HG03469 (cell line): Measurements from ENCODE around the gene ZNF8.
"Not testable (repeated sequence)": the region's sequence is repeated elsewhere in the genome, so short reads cannot be mapped to it uniquely, and the experiment has no call there.

Experiments
- ATAC-seq: cut with Tn5 transposase; IDR thresholded peaks from one replicate; pipeline ENCODE4 v1.9.1; 2021; ENCODE audit warnings: mild to moderate bottlenecking, moderate library complexity, moderate number of reproducible peaks; ENCODE audit not compliant: unreplicated experiment

Gene ZNF8

DNA sequence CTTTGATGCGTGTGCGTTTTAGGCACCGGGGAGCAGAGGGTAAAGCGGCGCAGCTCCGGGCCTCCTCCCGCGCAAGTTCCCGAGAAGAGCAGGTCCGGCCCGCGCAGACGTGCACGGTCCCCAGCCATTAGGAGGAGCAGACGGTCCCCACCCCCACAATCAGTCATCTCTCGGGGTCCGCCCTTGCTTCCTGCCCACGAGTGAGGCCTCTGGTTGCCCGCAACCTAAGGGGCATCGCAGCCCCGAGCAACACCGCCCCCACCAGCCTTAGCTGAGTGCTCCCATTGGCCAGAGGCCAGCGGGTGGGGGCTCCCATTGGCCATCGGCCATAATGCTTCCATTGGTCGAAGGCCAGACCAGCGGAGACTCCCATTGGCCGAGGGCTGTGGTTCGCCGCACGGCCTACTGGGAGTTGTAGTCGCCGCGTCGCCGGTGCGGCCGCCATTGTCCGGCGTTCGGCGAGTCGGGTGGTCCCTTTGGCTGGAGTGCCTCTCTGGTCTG, at the start of gene ZNF8:
ZNF8 (plus strand) TSS at position 415 of the 501 bp plus-strand sequence. CDS start 127 bp downstream, outside the sequence.
- ATAC-seq, result peak; percentile 95

DNA sequence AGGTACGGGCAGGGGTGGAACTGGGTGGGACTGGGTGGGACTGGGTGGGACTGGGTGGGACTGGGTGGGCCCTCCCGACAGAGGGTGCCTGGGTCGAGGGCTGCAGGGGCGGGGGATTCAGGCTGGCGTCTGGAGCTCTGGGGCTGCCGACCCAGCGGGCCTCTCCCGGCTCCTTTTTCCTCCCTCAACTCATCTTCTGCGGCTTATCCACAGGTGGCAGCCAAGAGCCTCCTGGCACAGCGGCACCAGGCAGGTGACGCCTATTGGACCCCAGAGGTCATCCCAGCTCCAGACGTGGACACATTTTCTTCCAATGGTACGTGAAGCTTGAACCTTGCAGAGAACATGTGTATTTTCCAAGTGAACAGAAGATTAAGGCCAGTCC, 49.5 kb upstream of the ZNF8 start:
- ATAC-seq, result no peak

- no peak for ATAC-seq
Observed at GRCh38 chr19:58237324-58237723, 41.4 kb upstream of the ZNF8 start.

DNA sequence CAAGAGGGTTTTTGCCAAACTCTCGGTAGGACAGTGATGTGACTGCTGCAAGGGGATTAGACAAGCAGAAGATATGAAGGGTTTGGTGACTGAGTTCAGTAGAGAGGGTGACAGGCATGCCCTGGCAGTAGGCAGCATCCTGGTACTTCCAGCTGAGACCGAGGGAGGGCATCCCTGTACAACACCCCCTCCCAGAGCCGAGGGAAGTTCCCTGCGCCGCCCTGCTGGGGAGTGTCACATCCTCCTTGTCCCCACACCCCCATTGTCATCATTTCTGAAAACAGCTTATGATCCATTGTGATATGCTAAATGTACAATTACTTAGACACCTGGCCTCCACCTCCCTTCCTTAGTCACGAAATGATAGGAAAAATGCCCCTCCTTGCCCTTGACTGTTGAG, 35.4 kb upstream of the ZNF8 start:
- no peak for ATAC-seq

GRCh38 chr19:58248886-58249285, 29.9 kb upstream of the ZNF8 start:
- ATAC-seq, result no peak

DNA sequence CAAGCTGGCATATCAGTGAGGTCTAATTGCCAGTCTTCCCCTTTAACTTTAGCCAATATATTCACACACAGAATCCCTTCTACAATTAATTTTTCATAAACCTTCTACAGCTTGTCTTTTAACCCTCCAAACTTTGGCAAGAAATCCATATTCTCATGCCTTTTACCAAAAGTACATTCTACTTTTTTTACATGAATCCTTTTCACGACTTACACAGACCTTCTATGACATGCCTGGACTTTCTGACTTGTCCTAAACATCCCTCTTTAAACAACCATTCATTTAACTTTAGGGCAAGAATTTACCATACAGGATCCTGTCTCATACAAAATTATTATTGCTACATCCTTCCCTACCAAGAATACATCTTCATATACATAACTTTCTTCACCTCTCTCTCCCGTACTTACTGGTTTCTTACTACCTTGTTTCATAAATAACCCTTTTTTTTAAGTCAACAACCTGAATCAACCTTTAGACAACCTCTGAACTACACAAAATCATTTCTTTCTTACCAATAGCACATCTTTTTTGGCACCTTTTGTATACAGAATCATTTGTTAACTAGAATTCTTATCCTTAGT, 26.6 kb upstream of the ZNF8 start:
- ATAC-seq, result no peak

GRCh38 chr19:58258259-58258658, 20.5 kb upstream of the ZNF8 start:
- ATAC-seq, result not testable (repeated sequence)

- no peak for ATAC-seq
Observed at GRCh38 chr19:58261600-58261967, 17.2 kb upstream of the ZNF8 start.

DNA sequence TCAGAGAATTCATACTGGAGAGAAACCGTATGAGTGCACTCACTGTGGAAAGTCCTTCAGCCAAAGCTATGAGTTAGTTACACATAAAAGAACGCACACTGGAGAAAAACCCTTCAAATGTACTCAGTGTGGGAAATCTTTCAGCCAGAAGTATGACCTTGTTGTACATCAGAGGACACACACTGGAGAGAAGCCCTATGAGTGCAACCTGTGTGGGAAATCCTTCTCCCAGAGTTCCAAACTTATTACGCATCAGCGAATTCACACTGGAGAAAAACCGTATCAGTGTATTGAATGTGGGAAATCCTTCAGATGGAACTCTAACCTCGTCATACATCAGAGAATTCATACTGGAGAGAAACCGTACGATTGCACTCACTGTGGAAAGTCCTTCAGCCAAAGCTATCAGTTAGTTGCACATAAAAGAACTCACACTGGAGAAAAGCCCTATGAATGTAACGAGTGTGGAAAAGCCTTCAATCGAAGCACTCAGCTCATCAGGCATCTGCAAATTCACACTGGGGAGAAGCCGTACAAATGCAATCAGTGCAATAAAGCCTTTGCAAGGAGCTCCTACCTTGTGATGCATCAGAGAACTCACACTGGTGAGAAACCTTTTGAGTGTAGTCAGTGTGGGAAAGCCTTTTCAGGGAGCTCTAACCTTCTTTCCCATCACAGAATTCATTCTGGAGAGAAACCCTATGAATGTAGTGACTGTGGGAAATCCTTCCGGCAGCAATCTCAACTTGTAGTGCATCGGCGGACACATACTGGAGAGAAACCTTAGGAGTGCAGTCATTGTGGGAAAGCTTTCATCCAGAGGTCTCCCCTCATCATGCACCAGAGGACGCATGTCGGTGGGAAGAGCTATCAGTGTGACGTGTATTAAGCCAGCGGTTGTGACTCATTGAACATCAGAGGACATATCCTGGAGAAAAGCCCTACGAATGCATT, 16.5 kb upstream of the ZNF8 start:
- ATAC-seq, result no peak

DNA sequence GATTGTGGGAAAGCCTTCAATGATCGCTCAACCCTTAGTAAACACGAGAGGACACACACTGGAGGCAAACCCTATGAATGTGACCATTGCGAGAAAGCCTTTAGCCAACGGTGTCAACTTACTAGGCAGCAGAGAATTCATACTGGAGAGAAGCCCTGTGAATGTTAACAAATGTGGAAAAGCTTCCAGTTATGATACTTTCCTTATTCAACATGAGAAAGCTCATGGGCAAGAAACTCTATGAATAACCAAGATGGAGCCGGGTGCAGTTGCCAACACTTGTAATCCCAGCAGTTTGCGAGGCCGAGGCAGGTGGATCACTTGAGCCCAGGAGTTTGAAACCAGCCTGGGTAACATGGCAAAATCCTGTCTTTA, 15.8 kb upstream of the ZNF8 start:
- ATAC-seq, result no peak

GRCh38 chr19:58265100-58265499, 13.7 kb upstream of the ZNF8 start:
- ATAC-seq, result no peak

GRCh38 chr19:58268344-58268743, 10.4 kb upstream of the ZNF8 start:
- no peak for ATAC-seq

DNA sequence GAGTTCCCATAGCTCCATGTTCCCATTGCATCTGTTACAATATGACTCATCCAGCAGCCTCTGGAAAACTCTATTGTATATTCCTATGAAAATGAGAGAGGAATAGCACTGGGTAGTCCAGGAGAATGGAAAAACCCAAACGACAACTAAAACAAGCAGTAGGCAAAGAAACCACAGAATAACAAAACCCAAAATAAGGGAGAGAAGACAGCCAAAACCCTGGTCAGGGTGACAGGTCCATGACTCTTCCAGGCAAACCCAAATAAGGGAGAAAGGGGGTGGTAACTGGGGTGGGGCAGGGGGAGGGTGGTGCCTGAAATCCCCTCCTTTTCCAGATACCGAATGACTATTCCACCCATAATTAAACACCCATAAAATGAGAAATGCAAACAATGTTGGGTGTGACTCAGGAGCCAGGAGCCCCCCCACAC, 4.0 kb upstream of the ZNF8 start:
- ATAC-seq, result no peak

- no peak for ATAC-seq
Observed at GRCh38 chr19:58275564-58275963, 3.2 kb upstream of the ZNF8 start.

- no peak for ATAC-seq
Observed at GRCh38 chr19:58277197-58277596, 1.6 kb upstream of the ZNF8 start.

DNA sequence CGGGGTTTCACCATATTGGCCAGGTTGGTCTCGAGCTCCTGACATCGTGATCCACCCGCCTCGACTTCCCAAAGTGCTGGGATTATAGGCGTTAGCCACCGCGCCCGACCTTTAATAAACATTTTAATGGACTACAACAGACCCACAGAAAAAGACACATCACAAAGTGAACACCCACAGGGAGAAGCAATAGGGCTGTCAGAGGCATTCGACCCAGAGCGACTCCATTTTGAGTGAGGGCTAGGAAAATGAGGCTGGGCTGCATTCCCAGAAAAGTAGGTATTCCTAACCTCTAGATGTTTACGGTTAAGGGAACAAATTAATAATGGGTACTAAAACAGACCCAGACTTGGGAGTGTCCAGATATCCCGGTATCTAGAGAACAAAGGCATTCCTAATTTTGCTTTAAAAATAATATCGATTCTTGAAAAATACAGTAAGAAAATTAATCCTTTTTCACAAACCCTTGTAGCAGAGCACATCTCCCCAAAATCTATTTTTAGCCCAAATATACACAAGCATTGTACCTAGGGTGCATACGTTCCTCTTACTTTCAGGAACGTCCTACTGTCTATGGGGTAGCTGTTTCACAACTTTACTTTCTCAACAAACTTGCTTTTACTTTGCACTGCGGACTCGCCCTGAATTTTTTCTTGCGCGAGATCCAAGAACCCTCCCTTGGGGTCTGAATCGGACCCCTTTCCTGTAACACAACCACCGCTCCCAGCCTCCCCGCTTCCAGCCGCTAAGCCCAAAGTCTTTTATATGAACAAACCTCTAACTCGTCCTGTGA, 811 bp upstream of the ZNF8 start:
- ATAC-seq, result no peak

DNA sequence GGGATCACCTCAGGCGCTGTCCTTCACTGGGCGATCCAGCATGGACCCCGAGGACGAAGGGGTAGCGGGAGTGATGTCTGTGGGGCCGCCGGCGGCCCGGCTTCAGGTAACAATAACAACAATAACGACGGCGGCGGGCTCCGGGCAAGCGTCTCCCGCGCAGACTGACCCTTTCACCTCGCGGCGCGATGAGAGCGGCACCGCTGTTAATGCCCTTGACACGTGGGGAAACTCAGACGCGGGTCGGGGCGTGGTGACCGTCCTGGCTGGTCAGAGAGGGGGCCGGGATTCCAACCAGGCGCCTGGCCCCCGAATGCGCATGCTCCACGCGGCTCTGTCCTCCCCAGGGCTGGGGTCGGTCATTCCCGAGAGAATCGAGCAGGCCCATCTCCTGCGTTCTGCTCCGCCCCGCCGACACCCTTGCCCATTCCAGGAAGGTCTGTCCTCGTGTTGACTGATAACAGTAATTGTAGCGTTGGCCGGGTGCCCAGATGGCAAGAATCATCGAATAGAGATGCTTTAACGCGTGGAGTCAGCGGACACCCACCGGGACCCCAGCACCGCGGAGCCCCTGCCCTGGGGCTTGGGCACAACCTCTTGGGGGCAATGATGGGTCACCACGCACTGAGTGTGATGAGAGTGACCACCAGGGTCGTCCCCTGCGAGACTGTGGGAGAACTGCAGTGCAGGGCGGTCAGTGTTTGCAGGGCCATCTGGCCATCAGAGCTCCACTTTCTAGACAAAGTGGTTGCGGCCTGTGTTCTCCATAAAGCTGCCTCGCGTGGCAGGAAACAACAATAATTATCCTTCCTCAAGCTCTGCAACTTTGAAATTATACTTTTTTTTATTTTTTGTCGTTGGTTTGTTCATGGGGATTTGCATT, 528 bp downstream of the ZNF8 start:
- no peak for ATAC-seq

DNA sequence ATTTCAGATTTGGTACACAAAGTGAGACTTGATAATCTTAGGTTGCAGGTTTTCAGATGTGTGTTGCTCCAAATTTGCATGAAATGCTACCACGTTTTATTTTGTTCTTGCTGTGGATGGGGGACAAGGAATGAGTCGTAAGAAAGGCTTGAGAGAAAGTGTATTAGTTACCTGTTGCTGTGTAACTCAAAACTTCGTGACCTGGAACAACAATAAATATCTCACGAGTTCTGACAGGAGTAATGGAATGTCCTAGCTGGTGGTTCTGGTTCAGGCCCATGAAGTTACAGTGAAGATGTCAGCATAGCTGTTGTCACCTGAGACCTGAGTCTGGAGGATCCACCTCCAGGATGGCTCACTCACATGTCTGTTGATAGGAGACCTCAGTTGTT, 1.2 kb downstream of the ZNF8 start:
- ATAC-seq, result no peak

- no peak for ATAC-seq
Observed at GRCh38 chr19:58284199-58284598, 5.4 kb downstream of the ZNF8 start.

GRCh38 chr19:58291943-58292342, 13.2 kb downstream of the ZNF8 start:
- ATAC-seq, result no peak
